Ascending aorta (tissue), 2 donors: ENCODE data around the gene CCDC137. TPM values are rescaled to one million over a fixed set of nuclear protein-coding genes. Genes with fewer than 3 reads are reported as not detected.

Experiments
- DNase-seq, 2 donors: peaks; one replicate each; pipeline ENCODE4 v3.0.0-alpha.2; 2019; ENCODE audit warnings: low spot score in 2 of 2
- H3K27ac ChIP-seq, 2 donors: fragments of 200-600 bp; sonication (generic); one replicate each; pipeline ENCODE4 v1.5.1; 2016 to 2017; ENCODE audit warnings: mild to moderate bottlenecking in 1 of 2
- H3K27me3 ChIP-seq: fragments of 200-600 bp; sonication (generic); one replicate; pipeline ENCODE4 v1.5.1; 2017
- H3K36me3 ChIP-seq, 2 donors: fragments of 200-600 bp; sonication (generic); one replicate each; pipeline ENCODE4 v1.5.1; 2016
- H3K4me1 ChIP-seq, 2 donors: fragments of 200-600 bp; sonication (generic); one replicate each; pipeline ENCODE4 v1.5.1; 2016 to 2017; ENCODE audit warnings: mild to moderate bottlenecking in 1 of 2
- H3K4me3 ChIP-seq, 2 donors: fragments of 200-600 bp; sonication (generic); one replicate each; pipeline ENCODE4 v1.5.1; 2016 to 2017; ENCODE audit warnings: mild to moderate bottlenecking in 1 of 2
- H3K9me3 ChIP-seq, 2 donors: fragments of 200-600 bp; sonication (generic); one replicate each; pipeline ENCODE4 v1.5.1; 2016
- CTCF ChIP-seq, 3 experiments: fragments of 200-600 bp in 2 of 3; fragments of 450-650 bp in 1 of 3; sonication (generic) in 2 of 3; IDR thresholded peaks; one replicate each; pipeline ENCODE4 v1.5.1; 2016 to 2019; ENCODE audit warnings: antibody characterized with exemption in 3 of 3, mild to moderate bottlenecking in 1 of 3, moderate library complexity in 1 of 3
- intact Hi-C: fragments of 100-400 bp; cut with DNase I; formaldehyde crosslinking; loops from one replicate; pipeline ENCODE4 v1.15.1; 2023
- total RNA-seq: library from RNA; depleted of rRNA; stranded (reverse); fragments of >200 nt; gene quantifications from one replicate; pipeline ENCODE4 v1.1.0, GENCODE V29; 2016

The CCDC137 gene
- total RNA-seq, 1 donor from 2014 or later: 15.8 TPM

GRCh38 chr17:81715872-81716673 lies 49.5 kb downstream of the CCDC137 start:
- Histone ChIP-seq H3K4me3 (no peak overlapping the region), H3K27ac (no peak overlapping the region), H3K36me3 (peaks cover 0 to 4% of the 10 kb centered on the region in 2 donors), H3K9me3 (no peaks in the 10 kb centered on the region), H3K27me3 (no peaks in the 10 kb centered on the region), H3K4me1 (peaks cover 7 to 11% of the 10 kb centered on the region in 2 donors)
- no peak for TF ChIP-seq CTCF (IDR thresholded peaks at IDR 0.05)
- DNase-seq: no peak
- intact Hi-C loops: no loop called here

GRCh38 chr17:81716674-81716996 lies 50.1 kb downstream of the CCDC137 start:
- intact Hi-C loops: no loop called here
- DNase-seq: no peak
- Histone ChIP-seq H3K27ac (no peak overlapping the region), H3K9me3 (no peaks in the 10 kb centered on the region), H3K4me1 (peaks cover 4 to 6% of the 10 kb centered on the region in 2 donors), H3K4me3 (no peak overlapping the region), H3K27me3 (no peaks in the 10 kb centered on the region), H3K36me3 (peaks cover 0 to 4% of the 10 kb centered on the region in 2 donors)
- TF ChIP-seq CTCF (IDR thresholded peaks at IDR 0.05): no peak

GRCh38 chr17:81717049-81717765 lies 50.7 kb downstream of the CCDC137 start:
- intact Hi-C loops: no loop called here
- no peak for DNase-seq
- no peak overlapping the region for H3K27ac ChIP-seq
- no peaks in the 10 kb centered on the region for H3K9me3 ChIP-seq
- no peaks in the 10 kb centered on the region for H3K27me3 ChIP-seq
- peaks cover 4 to 7% of the 10 kb centered on the region in 2 donors for H3K4me1 ChIP-seq
- no peak overlapping the region for H3K4me3 ChIP-seq
- H3K36me3 ChIP-seq: peaks cover 0 to 4% of the 10 kb centered on the region in 2 donors
- no peak for TF ChIP-seq CTCF (IDR thresholded peaks at IDR 0.05)

GRCh38 chr17:81717766-81718089 lies 51.2 kb downstream of the CCDC137 start:
- H3K27me3 ChIP-seq: no peaks in the 10 kb centered on the region
- no peaks in the 10 kb centered on the region for H3K9me3 ChIP-seq
- peaks cover 3 to 9% of the 10 kb centered on the region in 2 donors for H3K4me1 ChIP-seq
- no peak for TF ChIP-seq CTCF (IDR thresholded peaks at IDR 0.05)
- no peak overlapping the region for H3K27ac ChIP-seq
- no peak overlapping the region for H3K4me3 ChIP-seq
- DNase-seq: no peak
- H3K36me3 ChIP-seq: peaks cover 0 to 4% of the 10 kb centered on the region in 2 donors
- intact Hi-C loops: no loop called here

GRCh38 chr17:81719410-81720266 lies 53.1 kb downstream of the CCDC137 start:
- Histone ChIP-seq H3K4me1 (peaks cover 0 to 8% of the 10 kb centered on the region in 2 donors), H3K9me3 (no peaks in the 10 kb centered on the region), H3K27me3 (no peaks in the 10 kb centered on the region), H3K4me3 (no peak overlapping the region), H3K36me3 (peaks cover 0 to 4% of the 10 kb centered on the region in 2 donors), H3K27ac (no peak overlapping the region)
- intact Hi-C loops: no loop called here
- no peak for DNase-seq
- TF ChIP-seq CTCF (IDR thresholded peaks at IDR 0.05): no peak
